ENCODE data around the gene TPD52L1. TPM values are rescaled to one million over a fixed set of nuclear protein-coding genes. Genes with fewer than 3 reads are reported as not detected.

TPD52L1 gene
- total and polyA plus RNA-seq, 2 of the 4 experiments (the other 2 are of a cell fraction) = 10.2 to 13.5 TPM

DNA sequence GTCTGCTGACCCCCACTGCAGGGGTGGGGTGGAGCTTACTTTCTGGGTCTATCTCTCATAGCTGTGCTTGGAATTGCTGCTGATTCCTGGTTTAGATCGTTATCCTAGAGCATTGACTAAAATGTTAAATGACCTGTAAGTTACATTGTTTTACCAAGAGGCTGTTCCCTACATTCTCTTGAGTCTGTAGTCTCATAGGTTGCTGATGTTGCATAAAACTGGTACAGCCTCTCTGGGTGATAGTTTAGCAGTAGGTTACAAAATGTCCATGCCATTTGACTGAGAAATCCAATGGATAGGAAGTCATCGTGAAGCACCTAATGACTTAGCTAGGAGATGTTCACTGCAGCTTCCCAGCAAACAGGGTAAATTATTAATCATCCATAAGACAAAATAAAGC, 62.4 kb downstream of the TPD52L1 start:
- H4K20me1 ChIP-seq (ENCODE audit: insufficient read depth, low read length) = no peaks in the 10 kb centered on the region
- H3K27me3 ChIP-seq (ENCODE audit: control insufficient read depth, insufficient read depth, low read length) = no peaks in the 10 kb centered on the region
- no peak overlapping the region for H3K4me3 ChIP-seq (ENCODE audit: insufficient read depth, low read depth, low read length)
- no peak overlapping the region for H2BK20ac ChIP-seq (ENCODE audit: low read depth, low read length)
- no peaks in the 10 kb centered on the region for H3K36me3 ChIP-seq (ENCODE audit: control insufficient read depth, insufficient read depth, low read length)
- dilution Hi-C loops (cut with HindIII; ENCODE audit: low sequenced_read_pairs, unreplicated experiment) = no loop called here
- no peak overlapping the region for H2AK5ac ChIP-seq (ENCODE audit: low read depth, low read length)
- ATAC-seq (ENCODE audit: low read depth) = no peak
- BruUV-seq (replicated peaks) = no TSS peak
- no peak overlapping the region for H2BK15ac ChIP-seq (ENCODE audit: low read depth, low read length)
- TF ChIP-seq, protein P1, sequence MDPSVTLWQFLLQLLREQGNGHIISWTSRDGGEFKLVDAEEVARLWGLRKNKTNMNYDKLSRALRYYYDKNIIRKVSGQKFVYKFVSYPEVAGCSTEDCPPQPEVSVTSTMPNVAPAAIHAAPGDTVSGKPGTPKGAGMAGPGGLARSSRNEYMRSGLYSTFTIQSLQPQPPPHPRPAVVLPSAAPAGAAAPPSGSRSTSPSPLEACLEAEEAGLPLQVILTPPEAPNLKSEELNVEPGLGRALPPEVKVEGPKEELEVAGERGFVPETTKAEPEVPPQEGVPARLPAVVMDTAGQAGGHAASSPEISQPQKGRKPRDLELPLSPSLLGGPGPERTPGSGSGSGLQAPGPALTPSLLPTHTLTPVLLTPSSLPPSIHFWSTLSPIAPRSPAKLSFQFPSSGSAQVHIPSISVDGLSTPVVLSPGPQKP (IDR thresholded peaks at IDR 0.05; ENCODE audit: borderline replicate concordance, low read depth, low read length) = no peak
- no peak for TF ChIP-seq RAD21 (IDR thresholded peaks at IDR 0.05; ENCODE audit: low read length)
- H3K27ac ChIP-seq (ENCODE audit: insufficient read depth, low read length) = no peak overlapping the region
- H2BK5ac ChIP-seq (ENCODE audit: low read depth, low read length, poor library complexity, severe bottlenecking) = no peak overlapping the region
- no CpG with 5 or more reads among the region's 2 CpGs for WGBS, 2 experiments (ENCODE audit: extremely low coverage in 2 of 2, insufficient read length in 1 of 2)
- H2BK120ac ChIP-seq (ENCODE audit: low read depth, low read length) = no peak overlapping the region
- no peak for DNase-seq
- no peak overlapping the region for H3K18ac ChIP-seq (ENCODE audit: low read depth, low read length)
- POLR2A ChIA-PET (ENCODE audit: unreplicated experiment) = interaction anchor here (0.8 kb wide), 1 partner anchor 14 kb away, joined by 8 read pairs; no protein-coding TSS in a partner anchor
- no peaks in the 10 kb centered on the region; the same call in 1 of the 2 replicates for H3K9me1 ChIP-seq (ENCODE audit: insufficient read depth, low read length)
- H3K4me2 ChIP-seq (ENCODE audit: low read depth, low read length) = no peak overlapping the region
- no peak overlapping the region for H3K9ac ChIP-seq (ENCODE audit: low read depth, low read length)
- H3K23ac ChIP-seq (ENCODE audit: low read depth, low read length) = no peak overlapping the region
- H4K8ac ChIP-seq (ENCODE audit: low read depth in 2 of 2, low read length in 2 of 2) = no peak overlapping the region
- intact Hi-C loops (cut with micrococcal nuclease) = no loop called here
- no peak overlapping the region for H3K4ac ChIP-seq (ENCODE audit: low read depth, low read length)
- no peak overlapping the region for H3K14ac ChIP-seq (replicated peaks; ENCODE audit: low read depth, low read length)
- H4K91ac ChIP-seq (ENCODE audit: insufficient read depth, low read depth, low read length) = no peak overlapping the region
- in situ Hi-C loops (cut with MboI; ENCODE audit: low sequenced_read_pairs) = no loop called here
- no peaks in the 10 kb centered on the region for H3K79me1 ChIP-seq (ENCODE audit: low read depth in 1 of 2, low read length in 2 of 2)
- H3K4me1 ChIP-seq (ENCODE audit: control insufficient read depth, insufficient read depth, low read length) = peaks cover 6% of the 10 kb centered on the region; the same call in 1 of the 2 replicates
- H3K56ac ChIP-seq (ENCODE audit: extremely low read depth, insufficient read depth, low read length) = no peak overlapping the region
- CTCF ChIA-PET = no interaction called here
- no peak overlapping the region for H2AK9ac ChIP-seq (replicated peaks; ENCODE audit: low read depth, low read length, poor library complexity)
- H4K5ac ChIP-seq (ENCODE audit: low read depth, low read length) = no peak overlapping the region
- H3K9me3 ChIP-seq (ENCODE audit: control insufficient read depth, insufficient read depth, low read length) = no peaks in the 10 kb centered on the region
- H2AFZ ChIP-seq (replicated peaks; ENCODE audit: low read length, poor library complexity) = no peak overlapping the region

Measured in IMR-90 (cell line).